ENCODE results near the gene ARSK.
"Not testable (repeated sequence)": the region's sequence is repeated elsewhere in the genome, so short reads cannot be mapped to it uniquely, and the experiment has no call there.

The ARSK gene

GRCh38 chr5:95623706-95624105 lies 68.8 kb downstream of the ARSK start:
- no peak for DNase-seq

GRCh38 chr5:95624368-95624767 lies 69.5 kb downstream of the ARSK start:
- DNase-seq, result no peak

GRCh38 chr5:95626701-95627100 lies 71.8 kb downstream of the ARSK start:
- DNase-seq, result no peak

- DNase-seq, result no peak
These were observed 73.3 kb downstream of the ARSK start for GRCh38 chr5:95627971-95628810.

GRCh38 chr5:95628933-95629332 lies 74.0 kb downstream of the ARSK start:
- no peak for DNase-seq

GRCh38 chr5:95630394-95630917 lies 75.6 kb downstream of the ARSK start:
- no peak for DNase-seq

GRCh38 chr5:95631255-95631958 lies 76.5 kb downstream of the ARSK start:
- no peak for DNase-seq

GRCh38 chr5:95631991-95632675 lies 77.2 kb downstream of the ARSK start:
- DNase-seq, result peak; percentile 75 to 80

GRCh38 chr5:95632942-95633341 lies 78.0 kb downstream of the ARSK start:
- DNase-seq, result not testable (repeated sequence)

- no peak for DNase-seq
These were observed 78.8 kb downstream of the ARSK start for GRCh38 chr5:95633671-95634070.

GRCh38 chr5:95634081-95634480 lies 79.2 kb downstream of the ARSK start:
- DNase-seq, result no peak

GRCh38 chr5:95638632-95639031 lies 83.7 kb downstream of the ARSK start:
- no peak for DNase-seq

GRCh38 chr5:95641741-95642220 lies 86.9 kb downstream of the ARSK start:
- DNase-seq, result no peak

- no peak for DNase-seq
These were observed 88.3 kb downstream of the ARSK start for GRCh38 chr5:95643152-95643551.

GRCh38 chr5:95644351-95645042 lies 89.6 kb downstream of the ARSK start:
- DNase-seq, result peak; percentile 59 to 62

- DNase-seq, result not testable (repeated sequence)
These were observed 91.3 kb downstream of the ARSK start for GRCh38 chr5:95646226-95646568.

- DNase-seq, result peak; percentile 97
These were observed 91.9 kb downstream of the ARSK start, which contains the start of gene RFESD for GRCh38 chr5:95646569-95647431. Gene RFESD, plus strand, starts transcription at chr5:95646777. Its CDS starts 5,495 bp downstream, at chr5:95652272.

GRCh38 chr5:95647886-95648860 lies 93.3 kb downstream of the ARSK start:
- no peak for DNase-seq

- no peak for DNase-seq
These were observed 94.4 kb downstream of the ARSK start for GRCh38 chr5:95649274-95649673.
